ACHN (cell line): ENCODE results near the gene APBB2.
A peak's percentile ranks its signal among the peaks of the same experiment; 100 is the strongest.

Experiments used
- DNase-seq: peaks from one replicate; pipeline ENCODE4 v3.0.0-alpha.2; 2015
- in situ Hi-C: cut with HindIII; loops from 2 replicates; pipeline ENCODE4 v1.10.0; 2017; ENCODE audit warnings: low sequenced_read_pairs, low pct_ligation_motif_present, low pct_unique_long_range_greater_than_20kb

APBB2 gene

DNA sequence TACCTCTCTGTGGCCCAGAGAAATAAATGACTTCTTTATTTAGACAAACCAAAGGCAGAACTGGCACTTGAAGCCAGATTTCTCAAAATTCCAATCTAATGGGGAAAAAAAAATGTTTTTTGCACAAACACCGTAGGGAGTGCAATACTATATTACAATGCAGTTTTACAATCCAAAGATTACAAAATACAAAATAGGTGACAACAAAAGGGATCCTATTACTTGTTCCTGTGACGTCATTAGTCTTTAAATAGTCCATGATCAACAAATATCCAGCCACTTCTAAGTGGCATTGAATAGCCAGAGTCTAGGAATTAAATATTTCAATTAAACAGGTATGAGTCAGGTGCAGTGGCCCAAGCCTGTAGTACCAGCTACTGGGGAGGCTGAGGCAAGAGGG is 3.0 kb upstream of the APBB2 start:
- in situ Hi-C loops = loop anchor here (25.0 kb wide), 1 partner anchor 280 kb away; no protein-coding TSS in a partner anchor
- DNase-seq = no peak

DNA sequence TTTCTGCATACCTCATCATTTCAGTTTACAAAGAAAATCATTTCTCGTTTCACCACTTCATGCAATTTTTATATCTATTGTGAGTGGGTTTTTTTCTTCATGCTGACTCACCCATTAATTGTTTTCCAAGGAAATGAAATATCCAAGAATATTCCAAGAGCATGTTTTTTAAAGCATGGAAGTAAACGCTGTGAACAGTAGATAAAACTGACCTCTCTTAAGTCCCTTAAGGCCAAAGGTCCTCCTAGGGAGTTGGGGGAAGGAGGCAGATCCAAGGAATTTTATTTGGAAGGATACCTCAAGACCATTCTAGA is 2.6 kb upstream of the APBB2 start:
- in situ Hi-C loops = loop anchor here (25.0 kb wide), 1 partner anchor 280 kb away; no protein-coding TSS in a partner anchor

DNA sequence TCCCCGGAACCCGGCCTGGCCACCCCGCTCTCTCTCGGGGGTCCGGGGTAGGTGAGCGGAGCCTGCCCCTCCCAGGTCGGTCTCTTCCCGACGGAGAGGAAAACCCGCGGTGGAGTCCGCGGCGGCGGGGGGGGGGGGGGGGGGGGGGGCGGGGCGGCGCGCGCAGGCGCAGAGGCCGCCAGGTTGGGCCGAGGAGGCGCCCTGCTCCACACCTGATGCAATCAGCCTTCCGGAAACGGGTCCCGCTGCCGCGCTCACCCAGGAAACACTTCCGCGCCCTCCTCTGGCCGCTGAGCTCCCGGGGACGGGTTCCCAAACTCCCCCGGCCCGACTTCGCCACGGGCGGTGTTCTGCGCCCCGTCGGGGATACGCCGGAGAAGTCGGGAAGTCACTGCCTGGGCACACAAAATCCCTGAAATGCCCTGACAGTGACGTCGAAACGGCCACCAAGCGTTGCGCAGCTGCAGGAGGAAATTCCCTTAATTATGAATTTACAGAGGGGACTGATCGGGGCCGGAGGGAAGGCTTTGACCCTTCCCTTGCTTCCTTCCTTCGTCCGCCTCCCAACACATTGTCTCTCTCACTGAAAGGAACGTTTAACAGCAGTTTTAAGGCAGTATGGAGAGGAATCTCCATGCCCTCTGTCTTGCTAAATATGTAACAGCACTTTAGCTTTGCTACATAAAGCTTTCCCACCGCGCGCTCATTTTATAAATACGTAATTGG is 2.1 kb upstream of the APBB2 start:
- DNase-seq = peak; percentile 82
- in situ Hi-C loops = loop anchor here (25.0 kb wide), 1 partner anchor 279 kb away; no protein-coding TSS in a partner anchor

More for the DNA sequence above, 2.6 kb upstream of the APBB2 start:
- no peak for DNase-seq

DNA sequence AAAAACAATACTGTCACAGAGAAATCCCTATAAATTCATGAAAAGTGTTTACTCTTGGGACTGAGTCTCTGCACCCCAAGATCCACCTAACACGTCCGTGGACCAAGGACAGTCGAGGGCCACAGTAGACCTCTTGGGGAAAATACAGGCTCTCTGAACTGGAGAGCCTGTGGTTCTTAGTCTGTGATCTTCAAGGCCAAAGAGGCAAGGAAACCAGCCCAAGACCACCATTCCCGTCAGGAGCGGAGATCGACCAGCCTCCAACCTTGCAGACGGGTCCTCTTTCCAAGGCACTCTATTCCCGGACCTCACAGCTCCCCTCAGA is 1.6 kb upstream of the APBB2 start:
- no peak for DNase-seq
- in situ Hi-C loops = loop anchor here (25.0 kb wide), 1 partner anchor 279 kb away; no protein-coding TSS in a partner anchor

DNA sequence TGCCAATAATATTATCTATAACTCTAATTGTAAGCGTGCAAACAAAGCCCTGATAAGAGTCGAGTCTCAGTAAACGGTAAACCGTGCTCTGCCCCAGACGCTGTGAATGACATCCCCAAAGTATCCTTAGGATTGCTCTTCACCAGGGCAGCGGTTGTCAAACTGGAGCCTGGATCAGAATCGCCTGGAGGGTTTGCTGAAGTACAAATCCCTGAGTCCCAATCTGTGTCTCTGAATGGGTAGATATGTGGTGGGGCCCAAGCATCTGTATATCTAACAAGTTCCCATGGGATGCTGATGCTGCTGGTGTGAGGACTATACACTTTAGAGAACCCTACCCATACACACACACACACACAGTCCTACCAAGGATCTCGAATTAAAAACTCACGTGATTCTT is 813 bp upstream of the APBB2 start:
- no peak for DNase-seq

DNA sequence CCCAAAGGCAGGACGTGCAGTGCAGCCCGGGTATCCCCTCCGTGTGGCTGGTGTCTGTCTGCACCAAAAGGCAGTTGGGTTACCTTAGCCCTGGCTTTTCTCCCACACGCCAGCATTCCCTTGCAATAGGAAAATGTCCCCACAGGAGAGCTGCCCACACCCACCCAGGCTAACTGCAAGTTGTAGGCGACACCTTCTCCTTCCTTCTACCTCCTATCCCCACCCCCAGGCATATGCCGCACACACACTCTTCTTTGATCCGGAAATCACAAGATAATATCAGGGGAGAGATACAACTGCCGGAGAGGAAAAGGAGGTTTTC is 444 bp upstream of the APBB2 start:
- DNase-seq = no peak
- in situ Hi-C loops = loop anchor here (25.0 kb wide), 1 partner anchor 277 kb away; no protein-coding TSS in a partner anchor

More for the DNA sequence above, 813 bp upstream of the APBB2 start:
- in situ Hi-C loops = loop anchor here (25.0 kb wide), 1 partner anchor 278 kb away; no protein-coding TSS in a partner anchor

DNA sequence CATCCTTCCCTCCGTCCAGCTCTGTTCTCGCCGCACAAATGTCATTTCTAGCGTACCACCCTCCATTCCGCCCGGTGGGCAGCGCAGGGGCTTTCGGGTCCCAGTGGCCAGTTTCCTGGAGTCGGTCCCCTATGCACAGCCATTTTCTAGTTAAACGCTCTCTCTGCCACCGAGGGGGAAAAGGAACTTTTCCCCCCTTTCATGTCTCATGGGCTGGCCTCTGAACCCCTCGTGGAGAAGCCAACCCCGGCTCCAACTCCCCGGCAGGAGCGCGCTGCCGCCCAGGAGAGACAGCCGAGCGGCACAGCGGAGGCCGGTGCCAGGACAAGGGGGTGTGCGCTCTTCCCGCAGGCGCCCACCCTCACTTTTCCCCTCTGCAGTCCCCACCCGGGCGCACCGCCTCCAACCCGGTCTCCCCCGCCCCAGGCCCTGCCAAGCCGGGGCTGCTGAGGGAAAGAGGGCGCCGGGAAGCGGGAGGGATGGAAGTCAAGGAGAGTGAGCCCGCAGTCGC is 662 bp downstream of the APBB2 start:
- in situ Hi-C loops = loop anchor here (25.0 kb wide), 1 partner anchor 276 kb away; no protein-coding TSS in a partner anchor
- no peak for DNase-seq

DNA sequence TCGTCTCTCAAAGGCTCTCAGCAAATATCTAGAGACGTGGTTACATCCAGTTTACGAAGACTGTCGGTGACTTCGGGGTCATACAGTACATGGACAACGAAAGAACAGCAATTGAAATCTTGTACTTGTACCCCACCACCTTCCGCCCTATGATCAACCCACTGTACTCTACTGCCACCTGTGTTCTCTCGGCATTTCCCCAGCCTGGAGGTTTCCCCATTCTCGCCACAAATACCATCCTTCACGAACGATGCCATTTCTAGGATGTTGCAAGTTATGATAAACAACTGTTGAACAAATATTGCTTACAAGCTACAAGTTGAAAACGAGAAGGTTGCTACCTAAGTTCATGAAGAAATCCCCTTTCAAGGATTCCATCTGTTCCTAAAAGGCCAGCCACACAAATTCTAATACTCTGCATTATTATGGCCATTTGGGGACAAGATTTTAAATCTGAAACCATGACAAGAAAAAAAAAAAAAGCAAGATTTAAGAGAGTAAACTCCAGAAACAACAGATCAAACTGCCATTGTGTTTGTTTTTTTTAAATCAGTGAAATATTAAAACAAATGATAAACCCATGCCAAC is 1.6 kb downstream of the APBB2 start:
- in situ Hi-C loops = loop anchor here (25.0 kb wide), 1 partner anchor 275 kb away; no protein-coding TSS in a partner anchor
- peak; percentile 77 for DNase-seq

DNA sequence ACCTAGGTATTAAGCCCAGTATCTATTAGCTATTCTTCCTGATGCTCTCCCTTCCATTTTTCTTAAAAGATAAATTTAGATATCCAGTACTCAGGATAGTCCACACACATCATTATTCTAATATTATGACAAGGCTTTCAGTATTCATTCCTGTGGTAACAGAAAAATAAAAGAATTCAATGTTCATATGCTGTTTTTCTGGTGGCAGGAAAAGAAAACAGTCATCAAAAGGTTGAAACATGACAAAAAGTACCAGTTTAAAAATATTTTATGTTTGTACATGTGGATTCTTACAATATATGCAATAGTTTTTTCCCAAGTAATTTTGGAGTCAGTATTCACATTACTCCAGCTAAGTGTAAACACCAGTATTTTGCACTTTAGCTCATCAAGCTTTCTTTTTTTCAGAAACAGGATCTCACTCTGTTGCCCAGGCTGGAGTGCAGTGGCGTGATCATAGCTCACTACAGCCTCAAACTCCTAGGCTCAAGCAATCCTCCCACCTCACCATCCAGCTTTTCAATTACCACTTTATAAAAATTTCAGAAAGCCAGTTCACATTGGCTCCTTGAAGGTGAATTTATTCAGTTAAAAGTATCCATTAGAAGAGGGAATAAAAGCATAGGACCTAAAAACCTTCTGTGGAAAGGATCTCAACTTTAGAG is 2.3 kb downstream of the APBB2 start:
- no peak for DNase-seq
- in situ Hi-C loops = loop anchor here (25.0 kb wide), 1 partner anchor 275 kb away; no protein-coding TSS in a partner anchor

DNA sequence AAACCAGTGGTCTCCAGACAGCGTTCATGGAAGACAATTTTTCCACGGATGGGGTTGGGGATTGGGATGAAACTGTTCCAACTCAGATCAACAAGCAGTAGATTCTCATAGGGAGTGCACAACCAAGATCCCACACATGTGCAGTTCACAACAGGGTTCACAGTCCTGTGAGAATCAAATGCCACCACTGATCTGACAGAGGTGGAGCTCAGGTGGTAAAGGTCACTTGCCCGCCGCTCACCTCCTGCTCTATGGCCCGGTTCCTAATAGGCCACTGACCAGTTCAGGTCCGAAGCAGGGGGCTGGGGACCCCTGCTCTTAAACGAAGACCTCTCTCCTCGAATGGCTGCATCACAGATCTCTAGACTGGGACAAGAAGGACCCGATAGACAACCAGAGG is 4.4 kb downstream of the APBB2 start:
- DNase-seq = no peak
- in situ Hi-C loops = loop anchor here (25.0 kb wide), 1 partner anchor 273 kb away; no protein-coding TSS in a partner anchor

DNA sequence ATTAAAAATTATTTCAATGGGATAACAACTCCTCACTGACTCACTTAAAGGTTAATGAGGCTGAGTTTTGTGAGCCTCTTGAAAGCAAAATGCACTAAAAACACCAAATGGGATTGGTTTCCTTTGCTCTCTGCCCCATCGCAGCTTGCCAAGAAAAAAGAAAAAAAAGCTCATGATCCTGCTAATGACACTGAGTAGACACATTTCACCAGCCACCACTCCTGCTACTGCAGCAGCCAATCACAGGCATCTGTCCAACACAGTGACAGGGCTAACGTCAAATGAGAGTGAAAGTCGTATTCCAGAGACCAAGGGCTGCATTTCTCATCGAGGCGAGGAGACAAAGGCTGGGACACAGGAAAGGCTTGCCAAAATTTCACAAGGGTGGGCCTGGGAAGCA is 5.2 kb downstream of the APBB2 start:
- in situ Hi-C loops = loop anchor here (25.0 kb wide), 1 partner anchor 272 kb away; no protein-coding TSS in a partner anchor
- no peak for DNase-seq

DNA sequence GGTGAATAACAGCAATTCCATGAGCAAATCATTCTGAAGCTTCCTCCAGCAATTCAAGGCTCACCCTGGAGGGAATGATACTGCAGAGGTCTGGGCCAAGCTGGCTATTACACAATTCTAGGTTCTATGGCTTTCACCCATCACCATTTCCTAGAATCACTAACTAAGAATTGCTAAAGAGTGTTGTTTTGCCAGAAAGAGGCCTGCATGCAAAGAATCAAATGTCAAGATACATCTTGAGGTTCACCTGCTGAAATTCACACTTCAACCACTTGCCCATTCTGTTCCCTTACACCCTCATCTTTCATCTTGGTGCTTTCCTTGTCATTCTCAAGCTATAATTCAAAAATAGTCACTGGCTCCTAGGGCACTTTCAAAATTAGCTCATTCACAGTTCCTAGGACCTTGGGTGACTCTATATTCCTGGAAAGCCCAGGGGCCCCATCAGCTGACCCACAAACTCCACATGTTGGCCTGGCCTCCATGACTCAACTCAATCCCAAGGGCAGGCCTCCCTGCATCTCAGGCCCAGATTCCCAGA is 7.0 kb downstream of the APBB2 start:
- in situ Hi-C loops = loop anchor here (25.0 kb wide), 1 partner anchor 270 kb away; no protein-coding TSS in a partner anchor
- DNase-seq = no peak

DNA sequence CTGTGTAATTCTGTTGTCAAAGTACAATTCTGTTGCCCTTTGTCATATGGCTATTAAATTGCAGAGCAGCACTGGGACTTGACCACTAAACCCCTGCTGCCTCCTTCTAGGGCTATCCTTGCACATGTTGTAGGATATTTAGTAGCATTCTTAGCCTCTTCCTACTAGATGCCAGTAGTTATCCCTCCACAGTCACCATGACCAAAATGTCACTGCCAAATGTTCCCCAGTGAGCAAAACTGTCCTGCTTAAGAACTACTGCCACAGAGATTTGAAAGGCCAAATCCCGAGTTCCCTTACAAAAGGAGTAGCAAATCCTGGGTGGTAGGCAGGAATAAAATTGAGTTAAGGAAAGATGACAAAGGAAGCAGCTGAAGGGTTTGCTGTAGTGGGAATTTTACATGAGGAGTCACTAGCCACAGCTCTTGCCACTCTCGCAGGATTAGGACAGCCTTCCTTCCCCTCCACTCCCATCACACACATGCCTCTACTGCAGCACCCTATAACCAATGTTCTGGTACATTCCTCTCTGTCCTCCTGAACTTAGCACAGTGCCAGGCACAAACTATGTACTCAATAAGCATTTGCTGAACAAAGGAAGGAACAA is 8.4 kb downstream of the APBB2 start:
- in situ Hi-C loops = loop anchor here (25.0 kb wide), 1 partner anchor 269 kb away; no protein-coding TSS in a partner anchor
- no peak for DNase-seq

DNA sequence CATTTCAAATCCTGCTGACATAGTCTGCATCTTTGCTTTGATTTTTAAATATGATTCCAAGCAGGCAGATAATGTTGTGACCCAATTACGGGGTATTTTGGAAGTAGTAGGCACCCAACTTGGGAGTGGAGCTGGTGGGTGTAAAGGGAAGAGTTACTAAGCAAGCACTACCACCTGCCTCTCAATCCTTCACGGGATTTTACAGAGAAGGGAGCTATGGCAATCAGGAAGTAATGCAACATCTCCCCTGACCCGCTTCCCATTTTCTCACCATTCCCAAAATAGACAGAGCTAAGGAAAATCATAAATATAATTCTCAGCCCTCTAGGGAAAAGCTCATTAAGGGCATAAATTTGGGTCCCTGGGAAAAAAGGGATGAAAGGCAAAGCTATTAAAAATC is 9.2 kb downstream of the APBB2 start:
- no peak for DNase-seq
- in situ Hi-C loops = loop anchor here (25.0 kb wide), 1 partner anchor 268 kb away; no protein-coding TSS in a partner anchor

DNA sequence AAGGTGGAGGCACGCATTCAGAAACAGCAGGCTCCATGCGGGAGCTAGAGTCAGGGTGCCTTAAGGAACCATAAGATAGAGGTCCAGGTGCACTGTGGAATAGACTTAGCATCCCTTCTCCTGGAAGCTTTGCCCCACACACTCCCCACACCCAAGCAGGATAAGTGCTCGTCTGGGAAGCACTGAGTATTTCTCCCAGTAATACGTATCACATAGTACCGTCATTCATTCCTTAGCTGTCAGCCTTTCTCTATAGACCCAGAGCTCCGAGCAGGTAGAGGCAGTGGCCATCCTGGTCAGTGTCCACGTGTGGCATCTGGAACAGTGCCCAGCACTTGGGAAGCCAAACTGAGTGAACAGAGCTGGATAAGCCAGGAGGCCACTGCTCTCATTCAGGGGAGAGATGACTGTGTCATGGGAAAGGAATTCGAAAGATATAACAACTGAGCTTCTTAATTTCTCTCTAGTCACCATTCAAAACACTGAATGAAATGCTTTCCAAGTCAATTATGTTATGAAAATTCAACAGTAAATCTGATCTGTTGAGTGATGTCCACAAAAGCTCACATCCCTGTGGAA is 9.9 kb downstream of the APBB2 start:
- in situ Hi-C loops = loop anchor here (25.0 kb wide), 1 partner anchor 267 kb away; no protein-coding TSS in a partner anchor
- DNase-seq = peak; percentile 81

DNA sequence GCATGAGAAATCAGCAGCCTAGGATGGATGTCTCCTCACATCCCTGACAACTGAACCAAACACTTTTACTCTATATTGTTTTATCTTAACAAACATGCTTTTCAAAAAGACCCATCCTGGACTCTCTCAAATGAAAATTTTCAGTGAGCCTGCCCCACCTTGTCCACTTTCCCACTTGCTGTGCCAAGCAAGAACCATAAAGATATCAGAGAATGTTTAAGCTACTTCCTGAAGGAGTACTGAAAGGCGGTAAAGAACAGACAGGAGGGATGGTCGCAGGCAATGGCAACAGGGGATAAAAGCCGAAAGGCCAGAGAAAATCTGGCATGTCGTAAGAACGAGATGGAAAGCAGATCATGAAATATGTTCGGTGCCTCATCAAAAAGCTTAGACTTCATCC is 10.5 kb downstream of the APBB2 start:
- in situ Hi-C loops = loop anchor here (25.0 kb wide), 1 partner anchor 267 kb away; no protein-coding TSS in a partner anchor
- DNase-seq = no peak

DNA sequence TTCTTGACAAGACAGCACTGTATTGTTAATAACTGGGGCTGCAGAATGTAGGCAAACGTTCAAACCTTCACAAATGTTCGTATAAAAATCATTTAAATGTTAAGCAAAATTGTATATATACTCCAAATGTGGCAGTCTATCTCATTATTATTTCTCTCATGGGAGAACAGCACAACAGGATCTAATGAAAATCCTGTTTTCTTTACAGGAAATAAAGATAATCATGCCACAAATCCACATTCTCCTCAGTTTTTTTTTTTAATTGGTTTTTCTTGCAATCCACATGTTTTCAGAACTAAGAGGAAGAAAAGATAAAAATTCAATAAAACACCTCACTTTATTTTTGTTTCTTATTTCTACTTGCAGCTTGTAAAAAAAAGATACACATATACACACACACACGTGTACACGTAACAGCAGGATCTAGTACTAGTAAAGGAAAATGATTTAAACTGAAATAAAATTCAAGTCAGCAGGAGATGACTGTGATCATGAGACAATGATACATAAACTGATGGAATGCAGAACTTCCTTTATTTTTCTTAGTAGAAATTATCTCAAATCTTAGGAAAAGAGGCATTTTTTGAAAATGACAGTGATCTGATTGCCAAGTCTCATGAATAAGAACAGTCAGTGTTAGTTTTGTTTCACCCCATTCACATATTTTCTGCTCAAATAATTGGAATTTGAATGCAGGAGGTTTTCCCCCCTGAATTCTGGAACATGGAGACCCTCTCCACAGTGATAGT is 11.3 kb downstream of the APBB2 start:
- in situ Hi-C loops = loop anchor here (25.0 kb wide), 1 partner anchor 266 kb away; no protein-coding TSS in a partner anchor
- DNase-seq = no peak
